Renal cortical epithelial cell (primary cell): ENCODE measurements around the gene APBA3. TPM values are rescaled to one million over a fixed set of nuclear protein-coding genes. Genes with fewer than 3 reads are reported as not detected.
"Not testable (repeated sequence)": the region's sequence is repeated elsewhere in the genome, so short reads cannot be mapped to it uniquely, and the experiment has no call there.

Experiments
- DNase-seq: peaks from one replicate; pipeline ENCODE4 v3.0.0-alpha.2; 2011; ENCODE audit warnings: low read depth
- total RNA-seq: library from RNA; depleted of rRNA; stranded (reverse); fragments of >200 nt; gene quantifications from 2 replicates; pipeline ENCODE4 v1.2.3, GENCODE V29; 2014

APBA3 gene
- total RNA-seq, 1 donor from 2014 or later = 24.7 TPM

GRCh38 chr19:3771000-3771905 lies 9.8 kb upstream of the APBA3 start:
- no peak for DNase-seq

DNA sequence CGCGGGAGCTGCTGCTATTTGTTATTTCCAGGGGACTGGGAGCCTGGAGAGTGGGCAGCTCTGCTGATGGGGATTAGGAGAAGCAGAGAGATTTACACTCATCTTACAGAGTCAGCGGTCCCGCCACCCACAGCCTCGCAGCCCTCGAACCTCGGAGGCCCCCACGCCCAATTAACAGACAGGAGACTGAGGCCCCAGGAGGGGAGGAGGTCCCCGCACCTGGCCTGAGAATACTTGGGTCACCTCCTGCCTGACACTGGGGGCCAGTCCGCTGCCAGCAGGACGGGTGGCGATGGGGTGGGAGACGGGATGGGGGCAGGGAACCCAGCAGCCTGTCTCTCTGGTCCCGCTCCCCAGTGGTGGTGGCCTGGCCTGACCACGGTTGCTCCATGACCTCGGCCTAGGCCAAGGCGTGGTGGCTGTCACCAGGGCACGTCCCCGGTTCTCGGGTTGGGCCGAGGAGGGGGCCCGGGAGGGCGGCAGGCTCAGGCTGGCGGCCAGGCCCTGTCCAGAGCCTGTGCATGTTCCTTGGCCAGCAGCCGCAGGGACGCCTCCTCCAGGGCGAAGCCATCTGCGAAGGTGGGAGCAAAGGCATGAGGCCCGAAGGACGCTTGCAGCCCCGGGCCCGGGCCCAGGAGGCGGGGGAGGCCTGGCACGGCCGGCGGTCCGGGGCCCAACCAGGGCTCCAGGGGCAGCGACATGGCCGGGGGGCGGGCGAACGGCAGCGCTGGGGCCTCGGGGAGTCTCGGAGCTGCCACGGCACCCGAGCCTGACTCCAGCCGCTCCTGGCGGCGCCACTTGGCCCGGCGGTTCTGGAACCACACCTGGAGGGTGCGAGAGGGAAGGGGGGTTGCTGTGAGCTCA lies 8.9 kb upstream of the APBA3 start:
- DNase-seq = no peak

GRCh38 chr19:3769494-3769893 lies 8.0 kb upstream of the APBA3 start:
- no peak for DNase-seq

- no peak for DNase-seq
These were observed 7.2 kb upstream of the APBA3 start for GRCh38 chr19:3768748-3769099.

DNA sequence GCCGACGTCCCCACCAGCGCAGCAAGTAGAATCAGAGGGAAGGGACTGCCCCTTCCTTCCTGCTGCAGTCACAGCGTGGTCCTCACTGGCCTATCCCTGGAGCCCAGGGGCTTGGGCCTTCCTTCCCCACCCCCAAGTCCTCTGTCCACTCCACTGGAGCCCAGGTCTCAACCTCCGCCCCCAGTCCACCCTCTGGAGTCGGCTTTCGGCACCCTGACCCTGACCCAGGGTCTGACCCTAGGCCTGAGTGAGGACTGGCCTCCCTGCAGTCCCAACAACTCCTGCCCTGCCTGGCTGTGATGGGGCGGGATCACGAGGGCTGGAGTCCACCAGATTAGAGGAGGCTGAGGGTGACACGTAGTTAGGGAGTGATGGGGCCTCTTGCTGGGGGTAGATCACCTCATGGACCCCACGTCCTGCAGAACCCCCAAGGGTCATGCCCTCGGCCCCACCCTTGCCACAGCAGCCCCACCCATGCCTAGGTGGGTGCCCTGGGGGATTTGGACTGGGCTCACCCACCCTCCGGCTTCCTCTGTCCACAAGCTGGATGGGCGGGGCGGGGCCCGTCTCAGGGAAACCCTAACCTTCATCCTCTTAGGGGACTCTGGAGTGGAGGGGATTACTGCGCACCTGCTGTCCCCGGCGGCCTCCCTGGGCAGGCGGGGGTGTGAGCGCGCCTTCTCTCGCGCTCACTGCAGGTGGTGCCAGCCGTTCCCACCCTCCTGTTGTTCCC lies 6.7 kb upstream of the APBA3 start:
- DNase-seq = no peak

DNA sequence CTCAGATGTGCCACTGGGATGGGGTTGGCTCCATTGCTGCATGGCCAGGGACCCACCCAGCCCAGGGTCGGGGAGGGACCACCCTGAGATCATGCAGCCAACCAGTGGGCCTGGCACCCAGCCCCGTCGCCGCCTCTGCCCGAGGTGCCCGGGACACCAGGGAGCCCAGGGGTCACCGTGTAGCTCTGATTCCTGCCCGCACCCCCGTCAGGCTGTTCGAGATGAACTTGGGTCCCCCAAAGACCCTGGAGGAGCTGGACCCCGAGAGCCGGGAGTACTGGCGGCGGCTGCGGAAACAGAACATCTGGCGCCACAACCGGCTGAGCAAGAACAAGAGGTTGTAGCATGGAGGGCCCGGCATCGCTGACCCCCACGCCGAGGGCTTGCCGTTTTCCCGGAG lies 5.6 kb upstream of the APBA3 start:
- no peak for DNase-seq

GRCh38 chr19:3766520-3766919 lies 5.0 kb upstream of the APBA3 start:
- DNase-seq = no peak

GRCh38 chr19:3765757-3766156 lies 4.3 kb upstream of the APBA3 start:
- not testable (repeated sequence) for DNase-seq

- DNase-seq = no peak
These were observed 3.6 kb upstream of the APBA3 start for GRCh38 chr19:3765121-3765520.

GRCh38 chr19:3762501-3763459 lies 1.3 kb upstream of the APBA3 start, which contains the start of gene MRPL54:
MRPL54 (plus strand) TSS chr19:3762682; CDS start chr19:3762701, 19 bp downstream.
- DNase-seq = peak; percentile 97

GRCh38 chr19:3762130-3762473 lies 610 bp upstream of the APBA3 start:
- no peak for DNase-seq

DNA sequence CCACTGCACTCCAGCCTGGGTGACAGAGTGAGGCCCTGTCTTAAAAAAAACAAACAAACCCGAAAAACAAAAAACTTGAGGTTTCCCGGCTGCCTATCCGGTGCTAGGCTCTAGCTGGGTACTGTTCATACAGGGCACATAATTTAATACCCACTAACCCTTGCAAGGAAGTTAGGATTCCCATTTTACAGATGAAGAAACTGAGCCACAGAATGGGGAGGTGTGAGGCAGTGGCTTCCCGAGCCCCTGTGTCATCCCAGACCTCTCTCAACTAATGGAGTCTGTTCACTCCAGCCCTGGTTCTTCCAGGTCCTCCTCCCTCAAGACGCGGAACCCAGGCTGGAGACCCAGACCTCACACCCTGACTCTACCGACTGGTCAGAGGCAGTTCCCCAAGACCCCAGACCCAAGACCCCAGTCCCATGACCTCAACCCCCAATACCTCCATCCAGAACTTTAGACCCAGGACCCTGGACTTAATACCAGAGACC lies 576 bp downstream of the APBA3 start:
- DNase-seq = peak; percentile 1

GRCh38 chr19:3759482-3760254 lies 1.8 kb downstream of the APBA3 start:
- no peak for DNase-seq

GRCh38 chr19:3758297-3758696 lies 3.2 kb downstream of the APBA3 start:
- DNase-seq = not testable (repeated sequence)

DNA sequence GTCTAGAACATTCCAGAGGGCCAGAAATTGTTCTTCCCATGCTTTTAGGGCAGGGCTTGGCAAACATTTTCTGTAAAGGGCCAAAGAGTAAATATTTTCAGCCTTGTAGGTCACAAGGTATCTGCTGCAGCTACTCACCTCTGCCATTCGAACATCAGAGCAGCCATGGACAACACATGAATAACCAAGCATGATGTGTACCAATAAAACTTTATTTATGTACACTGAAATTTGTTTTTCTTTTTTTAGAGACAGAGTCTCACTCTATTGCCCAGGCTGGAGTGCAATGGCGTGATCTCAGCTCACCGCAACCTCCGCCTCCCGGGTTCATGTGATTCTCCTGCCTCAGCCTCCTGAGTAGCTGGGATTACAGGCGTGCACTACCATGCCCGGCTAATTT lies 3.8 kb downstream of the APBA3 start:
- not testable (repeated sequence) for DNase-seq

DNA sequence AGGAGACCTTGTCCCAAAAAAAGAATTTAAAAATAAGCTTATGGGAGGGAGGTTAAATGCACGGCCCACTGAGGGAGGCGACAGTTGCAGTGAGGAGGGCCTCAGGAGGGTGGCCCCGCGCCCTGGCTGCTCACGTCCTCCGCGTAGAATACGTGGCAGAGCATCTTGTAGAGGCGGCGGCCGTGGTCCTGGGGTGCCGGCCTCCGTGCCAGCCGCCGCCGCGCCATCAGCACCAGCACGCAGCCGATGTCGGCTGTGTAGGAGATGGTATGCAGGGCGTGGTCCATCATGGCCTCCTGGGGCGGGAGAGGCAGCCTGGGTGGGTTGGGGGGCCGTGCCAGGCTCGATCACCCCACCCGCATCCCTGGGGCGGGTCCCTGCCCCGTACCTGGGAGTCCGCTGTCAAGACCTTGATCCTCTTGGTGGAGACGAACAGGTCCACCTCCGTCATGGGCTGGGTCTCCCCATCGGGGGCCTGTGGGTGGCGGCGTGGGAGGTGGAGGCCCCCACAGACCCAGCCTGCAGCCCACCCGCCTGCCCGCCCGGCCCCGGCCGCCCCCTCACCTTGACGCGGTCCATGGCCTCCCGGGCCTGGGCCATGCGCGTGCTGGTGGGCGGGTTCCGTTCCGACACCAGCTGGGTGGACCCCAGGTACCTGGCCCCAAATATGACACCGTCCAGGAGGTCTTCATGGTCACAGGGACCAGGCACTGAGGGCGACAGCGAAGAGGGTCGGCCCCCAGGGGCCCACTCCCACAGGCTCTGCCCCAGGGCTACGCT lies 7.7 kb downstream of the APBA3 start:
- DNase-seq = no peak

- DNase-seq = no peak
These were observed 9.0 kb downstream of the APBA3 start for GRCh38 chr19:3752492-3752891.

- no peak for DNase-seq
These were observed 10.3 kb downstream of the APBA3 start for GRCh38 chr19:3751236-3751635.

- no peak for DNase-seq
These were observed 11.3 kb downstream of the APBA3 start for GRCh38 chr19:3750211-3750610.
